GM23338 (cell line): ENCODE measurements around the gene LRRC10B. TPM values are rescaled to one million over a fixed set of nuclear protein-coding genes. Genes with fewer than 3 reads are reported as not detected.

Experiments
- ATAC-seq: fragments of 200-7000 bp; cut with Tn5 transposase; 3 replicates; pipeline ENCODE4 v1.9.1; 2020
- DNase-seq: peaks from one replicate; pipeline ENCODE4 v3.0.0-alpha.2; 2015; ENCODE audit warnings: low spot score
- H2AFZ ChIP-seq: fragments of 200-600 bp; sonication (generic); 2 replicates; pipeline ENCODE4 v1.8.0; 2016; ENCODE audit warnings: antibody characterized with exemption, mild to moderate bottlenecking, moderate library complexity
- H3F3A ChIP-seq: fragments of 200-600 bp; sonication (generic); replicated peaks from 2 replicates; pipeline ENCODE4 v1.8.0; 2017; ENCODE audit warnings: antibody characterized with exemption, mixed run types, low read depth
- H3K27ac ChIP-seq: fragments of 200-600 bp; sonication (generic); 2 replicates; pipeline ENCODE4 v1.6.1; 2016; ENCODE audit warnings: low read depth
- H3K27me3 ChIP-seq: fragments of 200-600 bp; sonication (generic); 2 replicates; pipeline ENCODE4 v1.8.0; 2016; ENCODE audit warnings: mild to moderate bottlenecking, mixed run types, moderate library complexity; ENCODE audit not compliant: insufficient read depth
- H3K36me3 ChIP-seq: fragments of 200-600 bp; sonication (generic); 2 replicates; pipeline ENCODE4 v1.8.0; 2016; ENCODE audit warnings: mild to moderate bottlenecking; ENCODE audit not compliant: insufficient read depth
- H3K4me1 ChIP-seq: fragments of 200-600 bp; sonication (generic); 2 replicates; pipeline ENCODE4 v1.8.0; 2016; ENCODE audit warnings: mild to moderate bottlenecking, moderate library complexity; ENCODE audit not compliant: insufficient read depth
- H3K4me2 ChIP-seq: fragments of 200-600 bp; sonication (generic); 2 replicates; pipeline ENCODE4 v1.7.1; 2017; ENCODE audit warnings: mixed run types
- H3K4me3 ChIP-seq: fragments of 200-600 bp; sonication (generic); 2 replicates; pipeline ENCODE4 v1.6.1; 2016; ENCODE audit warnings: mixed run types
- H3K79me2 ChIP-seq: fragments of 200-600 bp; sonication (generic); replicated peaks from 2 replicates; pipeline ENCODE4 v1.8.0; 2017; ENCODE audit warnings: mild to moderate bottlenecking; ENCODE audit not compliant: insufficient read depth
- H3K9me2 ChIP-seq: fragments of 200-600 bp; sonication (generic); 2 replicates; pipeline ENCODE4 v1.8.0; 2017; ENCODE audit not compliant: insufficient read depth
- H4K20me1 ChIP-seq: fragments of 200-600 bp; sonication (generic); replicated peaks from 2 replicates; pipeline ENCODE4 v1.8.0; 2017; ENCODE audit warnings: mild to moderate bottlenecking; ENCODE audit not compliant: insufficient read depth
- H3K27ac Mint-ChIP-seq: 2 replicates; pipeline ENCODE4 v1.8.0; 2020; ENCODE audit warnings: inconsistent platforms, mild to moderate bottlenecking, moderate library complexity, mixed read lengths
- H3K27me3 Mint-ChIP-seq: 3 replicates; pipeline ENCODE4 v1.8.0; 2022; ENCODE audit warnings: low read depth, mild to moderate bottlenecking, moderate library complexity, mixed read lengths, inconsistent platforms; ENCODE audit not compliant: insufficient read depth, poor library complexity
- H3K36me3 Mint-ChIP-seq: 3 replicates; pipeline ENCODE4 v1.8.0; 2021; ENCODE audit warnings: low read depth, mild to moderate bottlenecking, inconsistent platforms, moderate library complexity, mixed read lengths
- H3K4me1 Mint-ChIP-seq: 3 replicates; pipeline ENCODE4 v1.8.0; 2020; ENCODE audit warnings: mild to moderate bottlenecking, inconsistent platforms, mixed read lengths
- H3K4me3 Mint-ChIP-seq: 3 replicates; pipeline ENCODE4 v1.8.0; 2021; ENCODE audit warnings: moderate library complexity, mild to moderate bottlenecking, inconsistent platforms, mixed read lengths
- H3K9me3 Mint-ChIP-seq: 3 replicates; pipeline ENCODE4 v1.8.0; 2020; ENCODE audit warnings: moderate library complexity, mild to moderate bottlenecking, inconsistent platforms, mixed read lengths
- CREB1 ChIP-seq: fragments of 250-450 bp; sonication (Bioruptor Pico); IDR thresholded peaks from 2 replicates; pipeline ENCODE4 v1.5.0; 2020; ENCODE audit warnings: low read depth, mild to moderate bottlenecking, moderate library complexity
- CTCF ChIP-seq, 2 experiments: fragments of 200-600 bp in 1 of 2; sonication (generic) in 1 of 2; conservative IDR thresholded peaks; 2 replicates each; pipeline versions ENCODE4 v1.5.1 to v1.6.1; 2016 to 2017; ENCODE audit warnings: antibody characterized with exemption in 2 of 2, low read depth in 2 of 2, mild to moderate bottlenecking in 2 of 2, moderate library complexity in 1 of 2
- ETS1 ChIP-seq: IDR thresholded peaks from 2 replicates; pipeline ENCODE4 v1.6.1; 2016; ENCODE audit warnings: antibody characterized with exemption
- EZH2 ChIP-seq: fragments of 200-600 bp; sonication (generic); IDR thresholded peaks from one replicate; pipeline ENCODE4 v1.8.0; 2017; ENCODE audit warnings: antibody characterized with exemption, mild to moderate bottlenecking, low read depth; ENCODE audit not compliant: unreplicated experiment
- EZH2phosphoT487 ChIP-seq: fragments of 200-600 bp; sonication (generic); IDR thresholded peaks from one replicate; pipeline ENCODE4 v1.8.1; 2018; ENCODE audit warnings: antibody characterized with exemption; ENCODE audit not compliant: unreplicated experiment
- JUNB ChIP-seq: IDR thresholded peaks from one replicate; pipeline ENCODE4 v1.6.1; 2016; ENCODE audit warnings: antibody characterized with exemption; ENCODE audit not compliant: unreplicated experiment
- NANOG ChIP-seq: IDR thresholded peaks from 2 replicates; pipeline ENCODE4 v1.6.1; 2016; ENCODE audit warnings: antibody characterized with exemption, borderline replicate concordance
- POLR2AphosphoS5 ChIP-seq: IDR thresholded peaks from 2 replicates; pipeline ENCODE4 v1.6.1; 2016; ENCODE audit warnings: antibody characterized with exemption, low read depth
- REST ChIP-seq: IDR thresholded peaks from one replicate; pipeline ENCODE4 v1.6.1; 2018; ENCODE audit warnings: antibody characterized with exemption; ENCODE audit not compliant: unreplicated experiment
- STAT1 ChIP-seq: IDR thresholded peaks from one replicate; pipeline ENCODE4 v1.6.1; 2016; ENCODE audit warnings: antibody characterized with exemption; ENCODE audit not compliant: unreplicated experiment
- ZNF114 ChIP-seq: fragments of 250-450 bp; sonication (Bioruptor Pico); IDR thresholded peaks from 2 replicates; pipeline ENCODE4 v1.5.0; 2020; ENCODE audit warnings: mild to moderate bottlenecking, moderate library complexity
- ZNF331 ChIP-seq: fragments of 250-450 bp; sonication (Bioruptor Pico); IDR thresholded peaks from 2 replicates; pipeline ENCODE4 v1.5.0; 2020; ENCODE audit warnings: low read depth, mild to moderate bottlenecking, moderate library complexity
- ZNF462 ChIP-seq: fragments of 250-450 bp; sonication (Bioruptor Pico); IDR thresholded peaks from 2 replicates; pipeline ENCODE4 v1.5.0; 2020; ENCODE audit warnings: mild to moderate bottlenecking, moderate library complexity
- polyA plus RNA-seq: library from polyadenylated mRNA; unstranded; fragments of >200 nt; fragmentation: Nextera tagmentation; extraction: Ambion mirVana; gene quantifications from 2 replicates; pipeline ENCODE4 v1.2.1, GENCODE V29; 2016
- total RNA-seq: library from RNA; depleted of rRNA; stranded (reverse); fragments of >200 nt; shearing (Covaris generic); gene quantifications from 2 replicates; pipeline ENCODE4 v1.2.3, GENCODE V29; 2014

Gene LRRC10B
- total and polyA plus RNA-seq, 2 experiments from 2014 or later, result 0.47 to 1.6 TPM

GRCh38 chr11:61524963-61525587 is 16.5 kb downstream of the LRRC10B start:
- Histone ChIP-seq H3F3A (no peaks in the 10 kb centered on the region), H4K20me1 (no peaks in the 10 kb centered on the region), H3K27ac (no peak overlapping the region), H3K36me3 (no peaks in the 10 kb centered on the region), H3K9me2 (no peaks in the 10 kb centered on the region), H3K79me2 (no peaks in the 10 kb centered on the region), H3K4me3 (no peak overlapping the region), H3K27me3 (no peaks in the 10 kb centered on the region), H2AFZ (no peak overlapping the region), H3K4me1 (no peaks in the 10 kb centered on the region), H3K4me2 (no peak overlapping the region)
- H3K36me3 Mint-ChIP-seq, result no peaks in the 10 kb centered on the region; the same call in 2 of the 3 replicates
- no peaks in the 10 kb centered on the region for H3K9me3 Mint-ChIP-seq
- no peak overlapping the region for H3K4me3 Mint-ChIP-seq
- peaks cover 17% of the 10 kb centered on the region for H3K4me1 Mint-ChIP-seq
- peaks cover 12% of the 10 kb centered on the region for H3K27me3 Mint-ChIP-seq
- H3K27ac Mint-ChIP-seq, result no peak overlapping the region
- no peak for ATAC-seq
- DNase-seq, result no peak
- TF ChIP-seq NANOG (no peak), CTCF (conservative IDR thresholded peaks at IDR 0.05; ENCODE audit: low read depth in 2 of 2) (no peak), ZNF462 (CRISPR knock-in tag) (no peak), ZNF114 (CRISPR knock-in tag) (no peak), EZH2 (no peak), CREB1 (CRISPR knock-in tag) (no peak), EZH2phosphoT487 (no peak), ETS1 (no peak), STAT1 (no peak), JUNB (no peak), ZNF331 (CRISPR knock-in tag) (no peak), POLR2AphosphoS5 (no peak), REST (no peak)
